Astrocyte of the cerebellum (primary cell): ENCODE data around the gene SESN1.
"Not testable (repeated sequence)": the region's sequence is repeated elsewhere in the genome, so short reads cannot be mapped to it uniquely, and the experiment has no call there.

Experiments used
- DNase-seq: peaks from one replicate; pipeline ENCODE4 v3.0.0-alpha.2; 2011; ENCODE audit warnings: low read depth
- H3K4me3 ChIP-seq: 2 replicates; pipeline ENCODE4 v1.5.1; 2011; ENCODE audit warnings: mild to moderate bottlenecking, low read depth, low read length, moderate library complexity
- in situ Hi-C: cut with HindIII; loops from 2 replicates; pipeline ENCODE4 v1.10.0; 2017; ENCODE audit warnings: low sequenced_read_pairs
- TF ChIP-seq, protein P1 (sequence below): IDR thresholded peaks from 2 replicates; pipeline ENCODE4 v1.5.1; 2012; ENCODE audit warnings: low read length, low read depth, moderate library complexity, mild to moderate bottlenecking; ENCODE audit errors: missing control alignments

SESN1 gene

DNA sequence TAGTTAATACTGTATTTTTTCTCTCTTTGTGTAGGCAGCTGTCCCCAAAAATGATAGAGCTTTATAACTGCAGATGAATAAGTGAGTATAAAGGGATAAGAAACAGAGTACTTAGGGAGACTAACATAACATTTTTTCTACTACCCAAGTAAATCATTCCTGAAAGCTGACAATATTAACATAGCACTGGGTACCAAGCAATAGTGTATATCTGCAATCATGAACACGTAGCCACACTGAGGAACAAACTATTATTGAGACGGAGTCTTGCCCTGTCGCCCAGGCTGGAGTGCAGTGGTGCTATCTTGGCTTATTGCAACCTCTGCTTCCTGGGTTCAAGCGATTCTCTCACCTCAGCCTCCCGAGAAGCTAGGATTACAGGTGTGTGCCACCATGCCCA is 105.9 kb downstream of the SESN1 start:
- H3K4me3 ChIP-seq: no peak overlapping the region
- DNase-seq: no peak
- in situ Hi-C loops: no loop called here
- TF ChIP-seq, protein P1, sequence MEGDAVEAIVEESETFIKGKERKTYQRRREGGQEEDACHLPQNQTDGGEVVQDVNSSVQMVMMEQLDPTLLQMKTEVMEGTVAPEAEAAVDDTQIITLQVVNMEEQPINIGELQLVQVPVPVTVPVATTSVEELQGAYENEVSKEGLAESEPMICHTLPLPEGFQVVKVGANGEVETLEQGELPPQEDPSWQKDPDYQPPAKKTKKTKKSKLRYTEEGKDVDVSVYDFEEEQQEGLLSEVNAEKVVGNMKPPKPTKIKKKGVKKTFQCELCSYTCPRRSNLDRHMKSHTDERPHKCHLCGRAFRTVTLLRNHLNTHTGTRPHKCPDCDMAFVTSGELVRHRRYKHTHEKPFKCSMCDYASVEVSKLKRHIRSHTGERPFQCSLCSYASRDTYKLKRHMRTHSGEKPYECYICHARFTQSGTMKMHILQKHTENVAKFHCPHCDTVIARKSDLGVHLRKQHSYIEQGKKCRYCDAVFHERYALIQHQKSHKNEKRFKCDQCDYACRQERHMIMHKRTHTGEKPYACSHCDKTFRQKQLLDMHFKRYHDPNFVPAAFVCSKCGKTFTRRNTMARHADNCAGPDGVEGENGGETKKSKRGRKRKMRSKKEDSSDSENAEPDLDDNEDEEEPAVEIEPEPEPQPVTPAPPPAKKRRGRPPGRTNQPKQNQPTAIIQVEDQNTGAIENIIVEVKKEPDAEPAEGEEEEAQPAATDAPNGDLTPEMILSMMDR: no peak

DNA sequence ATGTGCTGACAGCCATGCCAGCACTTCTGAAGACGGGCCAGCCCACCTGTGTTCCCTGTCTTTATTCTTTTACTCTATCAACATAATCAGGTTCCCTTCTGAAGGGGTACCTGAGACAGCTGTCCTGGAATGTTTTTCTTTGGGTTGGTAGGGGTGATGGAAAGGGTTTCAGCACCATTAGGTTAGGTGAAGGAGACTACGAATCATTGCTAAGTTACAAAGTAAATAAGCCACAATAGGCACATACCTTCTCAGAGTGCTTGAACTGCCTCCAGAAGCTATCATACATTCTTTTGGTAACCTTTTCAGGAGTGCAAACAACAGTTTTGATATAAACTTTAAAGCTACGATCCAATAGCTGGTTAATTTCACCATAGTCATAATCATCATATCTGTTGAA is 106.3 kb downstream of the SESN1 start:
- TF ChIP-seq, protein P1: no peak
- H3K4me3 ChIP-seq: no peak overlapping the region
- no peak for DNase-seq
- in situ Hi-C loops: no loop called here

DNA sequence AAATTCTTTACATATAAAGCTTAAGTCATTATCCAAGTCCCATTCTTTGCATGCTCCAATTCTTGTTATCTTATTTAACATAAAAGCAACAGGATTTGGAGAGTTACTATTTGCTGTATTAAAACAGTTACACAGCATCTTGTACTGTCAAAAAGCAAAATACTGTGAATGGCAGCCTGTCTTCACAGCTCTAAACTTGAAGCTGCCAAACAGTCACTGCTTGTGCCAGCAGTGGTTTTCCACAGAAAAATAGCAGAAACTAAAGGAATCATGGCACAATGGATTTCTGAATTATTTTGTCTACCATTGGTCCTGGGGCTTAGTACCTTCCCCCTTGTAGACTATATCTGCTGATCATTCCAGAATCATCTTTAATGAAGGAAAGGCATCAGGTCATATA is 107.5 kb downstream of the SESN1 start:
- no peak for DNase-seq
- in situ Hi-C loops: no loop called here
- no peak overlapping the region for H3K4me3 ChIP-seq
- TF ChIP-seq, protein P1: no peak

DNA sequence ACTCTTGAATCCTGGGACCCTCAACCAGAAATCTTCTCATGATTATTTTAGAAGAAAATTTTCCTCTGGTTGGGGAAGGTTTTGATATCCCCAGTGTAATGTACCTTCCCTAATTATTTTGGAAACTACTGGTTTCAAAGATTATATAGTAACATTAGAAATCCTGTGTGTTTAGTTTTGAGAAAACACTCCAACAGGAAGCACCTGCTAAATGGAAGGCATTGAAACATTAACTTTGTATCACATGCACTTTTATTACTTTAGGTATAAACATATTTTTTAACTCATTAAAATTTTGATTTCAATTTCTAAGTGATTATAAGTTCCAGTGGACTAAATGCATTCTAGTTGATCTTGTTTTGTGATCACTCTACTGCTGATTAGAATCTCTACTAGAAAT is 109.3 kb downstream of the SESN1 start:
- in situ Hi-C loops: no loop called here
- no peak for DNase-seq
- TF ChIP-seq, protein P1: no peak
- H3K4me3 ChIP-seq: no peak overlapping the region

DNA sequence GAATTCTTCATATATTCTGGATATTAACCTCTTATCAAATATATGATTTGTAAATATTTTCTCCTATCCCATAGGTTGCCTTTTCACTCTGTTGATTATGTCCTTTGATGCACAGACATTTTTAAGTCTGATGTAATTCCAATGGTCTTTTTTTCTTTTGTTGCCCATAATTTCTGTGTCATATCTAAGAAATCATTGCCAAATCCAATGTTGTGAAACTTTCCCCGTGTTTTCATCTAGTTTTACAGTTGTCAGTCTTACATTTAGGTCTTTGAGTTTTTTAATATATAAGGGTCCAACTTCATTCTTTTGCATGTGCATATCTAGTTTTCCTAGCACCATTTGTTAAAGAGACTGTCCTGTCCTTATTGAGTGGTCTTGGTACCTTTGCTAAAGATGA is 111.5 kb downstream of the SESN1 start:
- DNase-seq: no peak
- in situ Hi-C loops: no loop called here

DNA sequence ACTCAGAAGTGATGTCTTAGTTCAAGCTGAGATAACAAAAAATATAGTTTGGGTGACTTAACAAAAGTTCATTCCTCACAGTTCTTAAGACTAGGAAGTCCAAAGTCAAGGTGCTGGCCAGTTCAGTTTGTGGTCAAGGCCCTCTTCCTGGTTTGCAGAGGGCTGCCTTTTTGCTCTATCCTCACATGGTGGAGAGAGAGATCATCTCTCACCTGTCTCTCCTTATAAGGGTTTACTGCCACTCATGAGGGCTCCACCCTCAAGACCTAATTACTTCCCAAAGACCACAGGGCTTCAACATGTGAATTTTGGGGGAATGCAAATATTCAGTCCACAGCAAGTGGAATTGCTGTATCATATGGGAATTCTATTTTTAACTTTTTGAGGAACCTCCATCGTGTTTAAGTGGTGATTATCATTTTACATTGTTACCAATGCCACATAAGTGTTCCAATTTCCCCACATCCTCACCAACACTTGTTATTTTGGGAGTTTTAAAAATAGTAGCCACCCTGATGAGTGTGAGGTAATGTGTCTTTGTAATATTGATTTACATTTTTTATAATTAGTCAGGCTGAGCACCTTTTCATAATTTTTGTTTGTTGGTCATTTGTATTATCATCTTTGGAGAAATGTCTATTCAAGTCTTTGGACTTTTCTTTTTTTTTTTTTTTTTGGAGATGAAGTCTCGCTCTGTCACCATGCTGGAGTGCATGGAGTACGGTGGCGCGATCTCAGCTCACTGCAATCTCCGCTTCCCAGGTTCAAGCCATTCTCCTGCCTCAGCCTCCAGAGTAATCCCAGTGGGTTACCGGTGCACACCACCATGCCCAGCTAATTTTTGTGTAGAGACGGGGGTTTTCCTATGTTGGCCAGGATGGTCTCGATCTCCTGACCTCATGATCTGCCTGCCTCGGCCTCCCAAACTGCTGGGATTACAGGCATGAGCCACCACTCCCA is 112.2 kb downstream of the SESN1 start:
- in situ Hi-C loops: no loop called here
- TF ChIP-seq, protein P1: no peak
- no peak overlapping the region for H3K4me3 ChIP-seq
- DNase-seq: no peak

More for the DNA sequence above, 111.5 kb downstream of the SESN1 start:
- no peak overlapping the region for H3K4me3 ChIP-seq
- TF ChIP-seq, protein P1: no peak

DNA sequence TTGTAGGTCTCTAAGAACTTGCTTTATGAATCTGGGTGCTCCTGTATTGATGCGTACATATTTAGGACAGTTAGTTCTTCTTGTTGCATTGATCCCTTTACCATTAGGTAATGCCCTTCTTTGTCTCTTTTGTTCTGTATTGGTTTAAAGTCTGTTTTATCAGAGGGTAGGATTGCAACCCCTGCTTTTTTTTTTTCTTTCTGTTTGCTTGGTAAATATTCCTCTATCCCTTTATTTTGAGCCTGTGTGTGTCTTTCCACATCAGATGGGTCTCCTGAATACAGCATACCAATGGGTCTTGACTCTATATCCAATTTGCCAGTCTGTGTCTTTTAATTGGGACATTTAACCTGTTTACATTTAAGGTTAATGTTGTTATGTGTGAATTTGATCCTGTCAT is 116.0 kb downstream of the SESN1 start:
- in situ Hi-C loops, H3K4me3 ChIP-seq, DNase-seq: not testable (repeated sequence)
